ENCODE data around the gene PAX5.

- TF ChIP-seq CTCF (IDR thresholded peaks at IDR 0.05) (no peak), EP300 (IDR thresholded peaks at IDR 0.05) (no peak)
These were observed 242.7 kb downstream of the PAX5 start for GRCh38 chr9:36791222-36791950.

All from ovary (tissue), 3 donors.